GM23338 (cell line): Measurements from ENCODE around the gene TYSND1.

Experiments used
- CREB1 ChIP-seq: fragments of 250-450 bp; sonication (Bioruptor Pico); IDR thresholded peaks from 2 replicates; pipeline ENCODE4 v1.5.0; 2020; ENCODE audit warnings: low read depth, mild to moderate bottlenecking, moderate library complexity
- CTCF ChIP-seq, 2 experiments: fragments of 200-600 bp in 1 of 2; sonication (generic) in 1 of 2; conservative IDR thresholded peaks; 2 replicates each; pipeline versions ENCODE4 v1.5.1 to v1.6.1; 2016 to 2017; ENCODE audit warnings: antibody characterized with exemption in 2 of 2, low read depth in 2 of 2, mild to moderate bottlenecking in 2 of 2, moderate library complexity in 1 of 2
- EZH2 ChIP-seq: fragments of 200-600 bp; sonication (generic); IDR thresholded peaks from one replicate; pipeline ENCODE4 v1.8.0; 2017; ENCODE audit warnings: antibody characterized with exemption, mild to moderate bottlenecking, low read depth; ENCODE audit not compliant: unreplicated experiment
- EZH2phosphoT487 ChIP-seq: fragments of 200-600 bp; sonication (generic); IDR thresholded peaks from one replicate; pipeline ENCODE4 v1.8.1; 2018; ENCODE audit warnings: antibody characterized with exemption; ENCODE audit not compliant: unreplicated experiment
- POLR2AphosphoS5 ChIP-seq: IDR thresholded peaks from 2 replicates; pipeline ENCODE4 v1.6.1; 2016; ENCODE audit warnings: antibody characterized with exemption, low read depth
- ZNF114 ChIP-seq: fragments of 250-450 bp; sonication (Bioruptor Pico); IDR thresholded peaks from 2 replicates; pipeline ENCODE4 v1.5.0; 2020; ENCODE audit warnings: mild to moderate bottlenecking, moderate library complexity

GRCh38 chr10:70192326-70192968 lies 45.9 kb upstream of the TYSND1 start:
- TF ChIP-seq CTCF (conservative IDR thresholded peaks at IDR 0.05; ENCODE audit: low read depth in 2 of 2) (no peak), EZH2 (no peak), CREB1 (no peak), POLR2AphosphoS5 (no peak), ZNF114 (CRISPR knock-in tag) (no peak), EZH2phosphoT487 (no peak)
